ENCODE data around the gene KCNH2. TPM values are rescaled to one million over a fixed set of nuclear protein-coding genes. Genes with fewer than 3 reads are reported as not detected.
A peak's percentile ranks its signal among the peaks of the same experiment; 100 is the strongest.

The KCNH2 gene
- total and polyA plus RNA-seq, 4 donors = 0.43 to 2.0 (median 1.3) TPM

- WGBS, 2 donors = 93 to 95% methylated on average over 9 of the region's 9 CpGs
- peak overlapping the region in 1 of 2 donors; percentile 51 for H3K27ac ChIP-seq (ENCODE audit: low read depth in 1 of 2, low read length in 1 of 2)
- peaks cover 0 to 9% (median 0%) of the 10 kb centered on the region in 3 donors for H3K27me3 ChIP-seq (ENCODE audit: control insufficient read depth in 3 of 3, insufficient read depth in 3 of 3, low read length in 2 of 3)
- no peak for TF ChIP-seq CTCF (IDR thresholded peaks at IDR 0.05; ENCODE audit: control extremely low read depth, extremely low read depth)
- H3K36me3 ChIP-seq (ENCODE audit: control insufficient read depth in 4 of 4, insufficient read depth in 4 of 4, low read length in 4 of 4) = no peaks in the 10 kb centered on the region
- DNase-seq = no peak
- no peaks in the 10 kb centered on the region for H3K9me3 ChIP-seq (ENCODE audit: control insufficient read depth in 4 of 4, insufficient read depth in 3 of 4, low read length in 3 of 4)
- ATAC-seq (ENCODE audit: insufficient read depth, low FRiP score) = no peak
- no peak overlapping the region for H3K4me3 ChIP-seq
- H3K4me1 ChIP-seq (ENCODE audit: control insufficient read depth in 5 of 5, insufficient read depth in 5 of 5, low read length in 5 of 5) = peaks cover 0 to 46% (median 0%) of the 10 kb centered on the region in 5 donors
- H3K9ac ChIP-seq (ENCODE audit: insufficient read depth in 1 of 2, low read length in 2 of 2) = no peak overlapping the region
Measured at GRCh38 chr7:150956395-150957132, 21.6 kb downstream of the KCNH2 start.

- H3K4me1 ChIP-seq (ENCODE audit: control insufficient read depth in 5 of 5, insufficient read depth in 5 of 5, low read length in 5 of 5) = peaks cover 0 to 38% (median 0%) of the 10 kb centered on the region in 5 donors
- no peak overlapping the region for H3K4me3 ChIP-seq
- ATAC-seq (ENCODE audit: insufficient read depth, low FRiP score) (no peak), DNase-seq (peak; percentile 80 to 88 (median 87))
- WGBS, 2 donors = 18 to 28% methylated on average over 28 to 38 of the region's 38 CpGs
- peaks cover 0 to 9% (median 0%) of the 10 kb centered on the region in 3 donors for H3K27me3 ChIP-seq (ENCODE audit: control insufficient read depth in 3 of 3, insufficient read depth in 3 of 3, low read length in 2 of 3)
- peak overlapping the region in 1 of 2 donors; percentile 69 for H3K27ac ChIP-seq (ENCODE audit: low read depth in 1 of 2, low read length in 1 of 2)
- TF ChIP-seq CTCF (IDR thresholded peaks at IDR 0.05; ENCODE audit: control extremely low read depth, extremely low read depth) = no peak
- H3K36me3 ChIP-seq (ENCODE audit: control insufficient read depth in 4 of 4, insufficient read depth in 4 of 4, low read length in 4 of 4) = no peaks in the 10 kb centered on the region
- H3K9me3 ChIP-seq (ENCODE audit: control insufficient read depth in 4 of 4, insufficient read depth in 3 of 4, low read length in 3 of 4) = no peaks in the 10 kb centered on the region
- H3K9ac ChIP-seq (ENCODE audit: insufficient read depth in 1 of 2, low read length in 2 of 2) = no peak overlapping the region
Measured at GRCh38 chr7:150955519-150956394, 22.4 kb downstream of the KCNH2 start.

GRCh38 chr7:150954986-150955518 is 23.1 kb downstream of the KCNH2 start:
- WGBS, 2 donors = 70 to 79% methylated on average over 15 to 21 of the region's 21 CpGs
- Histone ChIP-seq H3K4me3 (no peak overlapping the region), H3K27me3 (ENCODE audit: control insufficient read depth in 3 of 3, insufficient read depth in 3 of 3, low read length in 2 of 3) (peaks cover 0 to 9% (median 0%) of the 10 kb centered on the region in 3 donors), H3K27ac (ENCODE audit: low read depth in 1 of 2, low read length in 1 of 2) (peak overlapping the region in 1 of 2 donors; percentile 69), H3K36me3 (ENCODE audit: control insufficient read depth in 4 of 4, insufficient read depth in 4 of 4, low read length in 4 of 4) (no peaks in the 10 kb centered on the region), H3K9me3 (ENCODE audit: control insufficient read depth in 4 of 4, insufficient read depth in 3 of 4, low read length in 3 of 4) (no peaks in the 10 kb centered on the region), H3K4me1 (ENCODE audit: control insufficient read depth in 5 of 5, insufficient read depth in 5 of 5, low read length in 5 of 5) (peaks cover 0 to 32% (median 0%) of the 10 kb centered on the region in 5 donors), H3K9ac (ENCODE audit: insufficient read depth in 1 of 2, low read length in 2 of 2) (no peak overlapping the region)
- ATAC-seq (ENCODE audit: insufficient read depth, low FRiP score) = no peak
- no peak for TF ChIP-seq CTCF (IDR thresholded peaks at IDR 0.05; ENCODE audit: control extremely low read depth, extremely low read depth)
- no peak for DNase-seq

Data from lung (tissue), 12 donors.